Forelimb muscle (tissue), 1 donor: ENCODE data around the gene EFR3B. TPM values are rescaled to one million over a fixed set of nuclear protein-coding genes. Genes with fewer than 3 reads are reported as not detected.
"Not testable (repeated sequence)": the region's sequence is repeated elsewhere in the genome, so short reads cannot be mapped to it uniquely, and the experiment has no call there.

Source experiments
- DNase-seq: peaks from one replicate; pipeline ENCODE4 v3.0.0-alpha.2; 2013; ENCODE audit warnings: low read depth
- polyA plus RNA-seq: library from polyadenylated mRNA; unstranded; fragments of 120-200 nt; gene quantifications from one replicate; pipeline ENCODE4 v1.2.1, GENCODE V29; 2013; ENCODE audit not compliant: insufficient read length

The EFR3B gene
- polyA plus RNA-seq, 1 donor = 5.9 TPM

DNA sequence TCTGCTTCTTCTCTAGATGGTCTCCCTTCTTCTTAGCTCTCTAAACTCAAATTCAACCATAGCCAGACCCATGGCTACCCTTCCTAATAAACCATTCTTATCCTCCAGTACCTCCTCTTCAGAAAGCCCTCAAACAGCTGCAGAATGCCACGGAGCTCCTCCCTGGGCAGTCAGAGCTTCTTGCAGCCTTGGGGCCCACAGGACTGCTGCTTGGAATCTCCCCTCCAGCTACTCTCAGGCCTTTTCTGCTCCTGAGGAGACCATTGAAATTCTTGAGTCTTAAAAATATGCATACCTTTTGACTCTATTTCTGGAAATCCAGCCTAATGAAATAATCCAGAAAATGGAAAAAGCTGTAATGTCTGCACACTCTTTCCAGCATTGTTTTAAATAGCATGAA is 30.7 kb downstream of the EFR3B start:
- no peak for DNase-seq

DNA sequence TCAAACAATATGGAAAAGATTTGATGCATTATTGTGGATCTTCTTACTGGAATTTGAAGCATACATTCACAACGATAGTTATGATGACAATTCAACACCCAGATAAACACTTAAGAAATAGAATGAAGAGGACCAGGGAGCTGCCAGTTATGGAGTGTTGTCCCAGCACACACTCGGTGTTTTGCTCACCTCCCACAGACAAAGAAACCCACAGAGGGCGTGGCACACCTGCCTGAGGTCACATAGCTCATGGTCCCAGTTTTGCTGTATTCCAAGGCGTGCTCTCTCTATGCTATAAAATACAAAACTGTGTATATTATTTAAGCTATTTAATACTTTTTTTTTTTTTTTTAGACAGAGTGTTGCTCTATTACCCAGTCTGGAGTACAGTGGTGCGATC is 31.1 kb downstream of the EFR3B start:
- no peak for DNase-seq

DNA sequence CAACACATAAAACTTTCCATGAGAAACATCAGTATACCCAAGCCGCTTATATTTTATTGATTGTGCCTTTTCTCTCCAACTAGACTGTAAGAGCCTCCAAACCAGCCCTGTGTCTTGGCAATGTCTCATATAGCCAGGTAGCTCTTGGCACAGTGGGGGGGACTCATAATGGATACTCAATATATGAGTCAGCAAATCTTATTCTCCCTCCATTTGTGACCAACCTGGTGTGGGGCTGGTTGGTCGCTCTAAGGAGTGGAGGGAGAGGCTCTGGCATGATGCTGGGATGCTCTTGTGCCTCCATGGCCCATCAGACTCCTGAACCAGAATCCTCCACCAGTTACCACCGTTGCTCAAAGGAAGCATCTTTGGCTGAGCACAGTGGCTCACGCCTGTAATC is 32.0 kb downstream of the EFR3B start:
- DNase-seq = no peak

DNA sequence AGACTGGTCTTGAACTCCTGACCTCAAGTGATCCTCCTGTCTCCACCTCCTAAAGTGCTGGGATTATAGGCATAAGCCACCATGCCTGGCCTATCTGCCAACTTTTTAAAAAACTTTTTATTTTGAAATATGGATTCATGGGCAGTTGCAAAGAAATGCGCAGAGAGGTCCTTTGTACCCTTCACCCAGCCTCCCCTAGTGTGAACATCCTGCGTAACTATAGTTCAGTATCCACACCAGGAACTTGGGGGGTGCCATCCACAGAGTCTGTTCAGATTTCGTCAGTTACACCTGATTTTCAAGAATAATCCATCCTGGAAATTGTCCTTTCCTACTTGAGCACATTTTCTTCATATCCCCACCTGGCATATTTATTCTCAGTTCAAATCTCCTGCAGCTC is 33.0 kb downstream of the EFR3B start:
- DNase-seq = no peak

DNA sequence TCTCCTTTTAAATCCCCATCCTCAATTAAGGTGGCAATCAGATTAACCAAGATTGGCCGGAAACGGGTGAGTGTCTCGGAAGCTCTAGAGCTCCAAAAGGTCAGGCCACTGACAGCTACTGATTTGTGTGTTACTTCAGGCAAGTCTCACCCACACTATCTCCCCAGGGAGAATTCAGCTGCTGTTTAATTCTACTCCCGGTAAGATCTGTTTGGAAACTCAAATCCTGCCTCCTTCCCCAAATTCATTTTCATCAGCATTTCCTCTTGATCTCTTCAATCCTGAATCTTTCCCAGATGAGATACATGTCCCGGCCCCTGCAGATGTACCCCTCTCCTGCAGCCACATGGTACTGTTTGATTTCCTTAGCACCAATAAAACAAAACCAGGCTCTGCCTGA is 34.9 kb downstream of the EFR3B start:
- DNase-seq = no peak

DNA sequence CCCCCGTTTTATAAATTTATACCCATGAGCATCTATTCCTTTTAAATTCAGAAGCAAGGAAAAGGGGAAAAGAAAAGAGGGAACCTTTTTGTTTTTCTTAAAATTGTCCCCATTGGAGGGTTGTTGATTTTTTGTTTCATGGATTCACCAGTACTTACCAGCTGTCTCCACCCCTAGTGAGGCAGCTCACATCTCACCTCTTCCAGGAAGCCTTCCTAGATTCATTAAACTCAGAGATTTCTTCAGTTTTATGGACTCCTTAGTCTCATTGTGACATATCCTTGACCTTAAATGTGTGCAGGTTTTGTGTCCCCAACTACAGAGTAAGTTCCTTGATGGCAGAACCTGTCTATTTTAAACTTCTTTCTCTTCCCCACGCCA is 35.9 kb downstream of the EFR3B start:
- no peak for DNase-seq

DNA sequence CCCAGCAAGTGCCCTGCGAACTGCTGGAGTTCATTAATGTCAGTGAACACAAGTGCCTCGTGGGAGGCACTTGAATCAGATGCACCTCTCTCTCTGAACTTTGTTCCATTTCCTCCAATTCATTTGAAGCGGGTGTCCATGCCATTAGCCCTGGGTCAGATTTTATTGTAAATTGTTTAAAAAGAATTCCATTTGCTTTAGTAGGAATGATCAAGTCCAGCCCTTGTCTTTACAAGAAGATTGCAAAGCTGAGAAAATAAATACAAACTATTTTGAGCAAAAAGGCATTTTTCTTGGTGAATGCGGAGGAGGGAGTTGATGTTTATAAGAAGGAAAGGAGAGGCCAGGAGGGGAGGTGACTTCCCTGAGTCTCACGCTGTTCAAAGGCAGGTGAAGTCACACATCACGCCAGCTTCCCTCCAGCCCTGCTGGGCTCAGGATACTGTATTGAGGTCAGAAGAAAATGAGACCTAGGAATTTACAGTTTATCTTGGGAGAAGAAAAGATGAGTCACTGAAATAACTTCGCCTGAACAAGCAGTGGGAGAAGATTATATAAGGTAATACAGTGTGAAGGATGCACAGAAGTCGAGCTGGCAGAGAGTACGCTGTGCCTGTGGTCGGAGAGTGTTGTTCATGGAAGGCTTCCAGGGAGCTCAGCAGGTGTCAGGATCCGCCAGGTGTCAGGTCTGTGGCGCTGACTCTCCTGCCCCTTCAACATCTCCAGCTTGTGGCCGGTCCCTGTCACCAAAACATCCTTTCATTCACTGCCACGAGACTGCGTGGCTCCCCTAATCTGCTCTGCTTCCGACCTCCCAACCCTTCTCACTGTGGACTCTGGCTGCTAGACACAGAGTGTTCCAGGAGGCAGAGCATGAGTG is 36.5 kb downstream of the EFR3B start:
- DNase-seq = no peak

DNA sequence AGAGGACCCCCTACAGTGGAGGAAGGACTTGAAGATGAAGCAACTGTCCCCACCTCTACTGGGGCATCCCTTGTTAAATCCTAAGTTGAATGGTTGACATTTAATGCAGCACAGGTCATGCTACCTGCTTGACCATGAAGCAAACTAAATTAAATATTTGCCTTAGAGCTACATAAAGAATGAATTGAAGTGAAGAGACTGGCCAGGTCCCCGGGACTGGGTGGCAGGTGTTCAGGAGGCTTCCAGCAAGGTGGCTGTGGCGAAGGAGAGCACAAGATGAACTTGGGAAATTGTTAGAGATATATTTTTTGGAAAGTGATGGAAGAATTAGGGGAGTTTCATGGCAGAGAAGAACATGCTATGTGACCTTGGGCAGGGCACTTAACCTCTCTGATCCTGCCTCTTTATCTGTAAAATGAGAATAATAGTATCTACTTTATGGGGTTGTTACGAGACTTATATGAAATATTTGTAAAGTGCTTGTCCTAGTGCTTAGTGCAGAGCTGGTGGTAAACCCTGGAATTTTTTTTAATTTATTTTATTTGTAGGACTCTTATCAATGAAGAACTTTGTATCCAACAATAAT is 37.3 kb downstream of the EFR3B start:
- no peak for DNase-seq

DNA sequence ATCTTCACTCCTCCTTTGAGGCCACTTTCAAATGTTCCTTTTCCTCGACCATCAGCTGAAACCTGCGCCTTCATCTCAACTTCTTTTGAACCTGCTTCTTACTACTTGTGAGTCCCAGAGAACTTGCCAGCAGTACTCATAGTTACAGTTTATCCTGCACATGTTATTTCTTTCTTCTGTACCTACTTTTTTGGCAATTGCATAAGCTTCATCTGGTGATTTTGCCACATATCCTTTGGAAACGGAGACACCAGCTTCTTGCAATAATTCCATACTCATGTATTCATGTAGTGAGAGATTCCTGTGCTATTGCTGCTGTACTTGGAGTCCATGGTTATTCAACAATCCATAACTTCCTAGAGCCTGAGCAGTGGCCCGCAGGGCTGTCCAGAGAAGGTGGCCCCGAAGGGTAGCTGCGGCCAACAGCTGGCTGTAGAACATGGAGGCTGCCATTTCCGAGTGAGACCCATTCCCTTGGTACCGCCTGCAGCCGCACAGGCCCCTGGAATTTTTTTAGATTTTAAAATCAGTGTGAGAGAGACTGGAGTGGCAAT is 39.4 kb downstream of the EFR3B start:
- DNase-seq = no peak

DNA sequence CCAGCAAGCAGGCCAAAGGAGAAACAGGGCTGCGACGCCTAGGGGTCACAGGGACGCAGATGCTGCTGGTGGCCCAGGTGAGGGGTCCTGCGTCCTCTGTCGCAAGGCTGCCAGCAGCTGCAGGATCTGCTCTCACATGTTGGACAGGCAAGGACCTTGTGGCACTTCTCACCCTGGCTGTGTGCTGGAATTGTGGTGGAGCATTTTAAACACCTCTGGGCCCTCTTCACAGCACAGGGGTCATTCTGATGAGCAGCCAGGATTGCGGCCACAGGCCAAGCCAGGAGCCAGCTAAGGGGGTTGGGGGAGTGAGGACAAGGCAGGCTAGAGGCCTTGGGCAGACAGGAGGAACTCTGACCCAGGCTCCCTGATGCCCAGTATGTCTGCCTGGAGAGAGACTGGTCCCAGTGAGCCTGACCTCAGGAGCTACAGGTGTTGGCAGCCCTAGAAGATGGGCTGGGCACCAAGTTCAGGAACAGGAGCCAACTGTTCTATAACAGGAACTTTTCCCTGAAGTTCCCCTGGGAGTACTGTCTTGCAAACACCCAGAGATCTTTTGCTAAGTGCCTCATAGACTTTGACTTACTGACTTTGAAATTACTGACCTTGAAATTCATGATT is 40.2 kb downstream of the EFR3B start:
- no peak for DNase-seq

DNA sequence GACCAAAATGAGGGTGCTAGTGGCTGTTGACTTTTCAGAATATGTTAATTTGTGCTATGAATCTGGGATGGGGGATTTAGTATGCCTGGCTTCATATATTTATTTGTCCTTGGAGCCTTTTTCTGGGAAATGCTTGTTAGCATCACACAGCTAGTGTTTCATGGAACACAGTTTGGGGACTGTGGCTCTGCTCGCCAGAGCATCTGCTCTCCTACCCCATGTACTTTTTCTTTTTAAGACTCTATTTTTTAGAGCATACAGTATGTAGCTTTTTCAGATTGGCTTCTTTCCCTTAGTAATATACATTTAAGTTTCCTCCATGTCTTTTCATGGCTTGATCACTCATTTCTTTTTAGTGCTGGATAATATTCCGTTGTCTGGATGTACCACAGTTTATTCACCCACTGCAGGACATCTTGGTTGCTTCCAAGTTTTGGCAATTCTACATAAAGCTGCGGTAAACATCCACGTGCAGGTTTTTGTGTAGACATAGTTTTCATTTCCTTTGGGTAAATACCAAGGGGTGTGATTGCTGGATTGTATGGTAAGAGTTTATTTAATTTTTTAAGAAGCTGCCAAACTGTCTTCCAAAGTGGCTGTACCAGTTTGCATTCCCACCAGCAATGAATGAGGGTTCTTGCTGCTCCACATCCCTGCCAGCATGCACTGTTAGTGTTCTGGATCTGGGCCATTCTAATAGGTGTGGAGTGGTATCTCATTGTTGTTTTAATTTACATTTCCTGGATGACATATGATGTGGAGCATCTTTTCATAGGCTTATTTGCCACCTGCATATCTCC is 44.1 kb downstream of the EFR3B start:
- no peak for DNase-seq

DNA sequence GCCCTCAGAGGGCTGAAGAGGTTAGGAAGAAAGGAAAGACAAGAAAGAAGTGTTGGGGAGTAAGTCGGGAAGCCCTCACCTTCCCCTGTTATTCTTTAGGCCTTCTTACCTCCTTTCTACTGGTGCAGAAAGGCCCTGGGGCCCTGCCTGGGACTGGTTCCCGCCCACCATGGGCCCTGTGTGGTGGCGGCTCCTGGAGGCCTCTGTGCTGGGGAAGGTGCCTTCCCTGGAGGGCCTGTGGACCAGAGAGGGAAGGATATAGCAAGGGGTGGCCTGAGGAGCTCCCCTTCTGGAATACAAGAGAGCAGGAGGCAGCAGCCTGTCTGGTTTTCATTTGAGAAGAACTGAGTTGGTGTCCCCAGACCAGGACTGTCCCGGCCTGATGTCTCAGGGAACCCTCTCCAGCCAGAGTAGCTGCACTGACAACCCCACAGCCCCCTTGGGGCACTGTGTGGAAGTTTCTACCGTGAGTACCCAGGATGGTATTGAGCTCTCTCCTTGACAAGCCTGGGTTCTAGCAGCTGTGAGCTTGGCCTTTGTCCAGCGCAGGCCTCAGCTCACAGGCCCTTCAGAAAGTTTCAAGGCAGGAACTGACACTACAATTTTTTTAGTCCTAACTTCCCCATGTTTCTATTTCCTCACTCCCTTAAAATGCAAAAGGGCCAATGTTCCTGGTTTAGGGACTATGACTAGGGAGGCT is 47.1 kb downstream of the EFR3B start:
- DNase-seq = no peak

DNA sequence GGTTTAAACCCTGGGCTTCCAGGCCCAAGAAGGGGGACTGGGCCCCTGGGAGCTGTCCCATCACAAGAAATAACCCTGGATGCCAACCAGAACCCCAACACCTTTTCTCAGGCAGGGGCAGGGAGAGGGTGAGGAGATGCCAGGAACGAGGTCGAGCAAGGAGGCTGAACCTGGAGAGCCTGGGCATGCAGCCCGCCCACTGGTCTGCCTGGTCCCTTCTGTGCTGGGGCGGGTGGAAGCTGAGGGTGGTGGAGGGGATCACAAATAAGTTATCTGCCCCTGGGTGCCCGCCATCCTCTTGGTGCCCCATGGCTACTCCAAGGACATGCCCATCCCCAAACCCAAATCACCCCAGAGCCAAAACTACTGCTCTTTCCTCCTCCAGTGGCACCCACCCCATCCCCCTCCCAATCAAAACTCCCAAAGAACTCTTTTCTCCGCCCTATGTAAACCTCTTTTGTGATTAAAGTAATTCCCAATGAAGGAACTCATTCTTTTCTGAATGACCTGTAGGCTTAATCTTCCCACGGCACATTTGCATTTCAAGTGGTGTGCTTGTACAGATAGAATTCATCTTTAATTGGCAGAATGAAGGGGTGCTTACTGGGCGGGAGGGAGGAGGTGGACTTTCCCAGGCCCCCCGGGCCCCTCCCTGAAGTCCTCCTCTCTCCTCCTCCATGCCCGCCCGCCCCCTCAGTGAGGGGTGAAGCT is 47.9 kb downstream of the EFR3B start:
- no peak for DNase-seq

DNA sequence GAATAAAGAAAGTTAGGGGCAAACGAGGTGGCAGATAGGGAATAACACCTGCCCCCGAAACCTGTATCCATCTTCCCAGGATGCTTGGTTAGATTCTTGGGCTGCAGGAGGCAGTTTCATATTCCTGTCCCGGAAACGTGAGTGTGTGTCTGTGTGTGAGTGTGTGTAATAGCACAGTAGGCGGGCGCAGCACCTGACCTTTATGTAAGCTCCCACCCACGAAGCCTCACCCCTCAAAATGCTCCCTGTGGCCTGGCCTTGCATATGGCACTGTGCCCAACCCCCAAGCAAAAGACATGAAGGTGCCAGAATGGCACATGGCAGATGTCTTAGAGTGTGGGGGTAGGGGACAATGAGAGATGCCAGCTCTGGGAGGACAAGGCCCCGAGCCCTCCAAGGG is 48.9 kb downstream of the EFR3B start:
- DNase-seq = no peak

DNA sequence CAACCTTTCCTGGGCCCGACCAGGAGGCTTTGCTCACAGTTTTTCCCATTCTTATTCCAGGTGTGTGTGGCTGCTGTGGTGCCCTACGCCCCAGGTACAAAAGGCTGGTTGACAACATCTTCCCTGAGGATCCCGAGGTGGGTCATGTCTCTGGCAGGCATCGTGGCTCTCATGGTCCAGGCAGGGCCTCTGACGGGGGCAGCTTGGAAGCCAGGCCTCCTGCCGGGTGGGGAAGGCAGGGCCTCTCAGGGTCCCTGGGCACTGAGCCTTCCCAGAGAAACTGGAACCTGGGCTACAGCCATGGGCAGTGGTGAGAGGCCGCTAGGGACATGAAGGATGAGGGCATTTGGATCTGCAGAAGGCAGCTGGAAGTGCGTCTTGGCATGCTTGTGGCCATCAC is 49.4 kb downstream of the EFR3B start:
- DNase-seq = no peak

DNA sequence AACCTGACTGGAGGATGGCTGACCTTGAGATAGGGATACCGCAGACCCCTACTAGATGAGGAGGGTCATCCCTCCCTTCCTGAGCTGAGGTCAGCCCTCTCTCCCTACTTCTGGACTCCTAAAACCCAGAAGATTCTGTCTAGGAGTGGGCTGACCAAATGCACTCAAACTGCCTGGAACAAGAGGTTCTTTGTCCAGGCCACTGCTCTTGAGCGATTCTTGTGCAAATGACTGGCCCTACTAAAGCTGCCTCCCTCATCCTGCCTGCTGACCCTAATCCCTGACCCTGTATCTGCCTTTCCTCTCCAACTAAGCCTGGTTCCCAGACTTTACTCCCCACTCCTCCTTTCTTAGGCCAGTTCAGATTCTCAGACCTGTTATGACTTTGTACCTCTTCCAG is 56.2 kb downstream of the EFR3B start:
- DNase-seq = no peak

DNA sequence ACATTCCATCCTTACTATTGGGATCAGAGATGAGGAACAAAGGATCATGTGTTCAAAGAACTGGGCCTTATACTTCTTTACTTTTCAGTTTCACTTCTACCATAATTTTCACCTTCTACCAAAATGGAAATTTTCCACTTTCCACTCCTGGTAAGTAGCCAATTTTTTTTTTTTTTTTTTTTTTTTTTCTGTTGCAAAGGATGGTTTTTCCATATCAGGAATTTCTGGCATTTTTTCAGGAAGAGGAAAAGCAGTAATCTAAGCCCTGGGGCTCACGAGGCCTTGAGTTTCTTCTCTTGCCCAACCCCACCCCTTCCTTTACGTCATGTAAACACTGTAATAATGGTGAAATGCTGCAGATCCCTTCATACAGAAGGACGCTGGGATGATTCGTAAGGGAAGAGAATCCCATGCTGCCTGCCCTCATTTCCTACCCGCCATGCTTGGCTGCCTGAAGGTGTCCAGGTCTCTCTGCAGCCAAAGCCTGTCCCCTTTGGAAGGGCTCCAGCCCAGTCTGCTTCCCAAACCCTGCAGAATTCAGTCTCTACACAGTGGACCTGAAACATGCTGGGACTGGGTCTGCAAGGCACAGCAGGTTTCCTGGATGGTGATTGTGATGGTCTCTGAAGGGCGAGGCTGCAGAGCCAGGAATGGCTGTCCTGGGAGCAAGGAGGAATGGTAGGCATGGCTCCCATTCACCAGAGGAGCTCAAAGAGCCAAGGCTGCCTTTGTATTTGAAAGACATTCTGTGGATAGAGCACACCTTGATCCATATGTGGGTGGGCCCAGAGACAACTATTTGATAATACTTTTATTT is 57.0 kb downstream of the EFR3B start:
- peak; percentile 24 for DNase-seq

DNA sequence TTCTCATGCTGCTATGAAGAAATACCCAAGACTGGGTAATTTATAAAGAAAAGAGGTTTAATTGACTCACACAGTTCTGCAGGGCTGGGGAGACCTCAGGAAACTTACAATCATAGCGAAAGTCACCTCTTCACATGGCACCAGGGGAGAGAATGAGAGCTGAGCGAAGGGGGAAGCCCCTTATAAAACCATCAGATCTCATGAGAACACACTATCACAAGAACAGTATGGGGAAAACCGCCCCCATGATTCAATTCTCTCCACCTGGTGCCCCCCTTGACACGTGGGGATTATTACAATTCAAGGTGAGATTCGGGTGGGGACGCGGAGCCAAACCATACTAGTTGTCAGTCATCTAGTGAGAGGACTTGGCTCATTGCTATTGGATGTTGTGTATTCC is 60.5 kb downstream of the EFR3B start:
- not testable (repeated sequence) for DNase-seq

DNA sequence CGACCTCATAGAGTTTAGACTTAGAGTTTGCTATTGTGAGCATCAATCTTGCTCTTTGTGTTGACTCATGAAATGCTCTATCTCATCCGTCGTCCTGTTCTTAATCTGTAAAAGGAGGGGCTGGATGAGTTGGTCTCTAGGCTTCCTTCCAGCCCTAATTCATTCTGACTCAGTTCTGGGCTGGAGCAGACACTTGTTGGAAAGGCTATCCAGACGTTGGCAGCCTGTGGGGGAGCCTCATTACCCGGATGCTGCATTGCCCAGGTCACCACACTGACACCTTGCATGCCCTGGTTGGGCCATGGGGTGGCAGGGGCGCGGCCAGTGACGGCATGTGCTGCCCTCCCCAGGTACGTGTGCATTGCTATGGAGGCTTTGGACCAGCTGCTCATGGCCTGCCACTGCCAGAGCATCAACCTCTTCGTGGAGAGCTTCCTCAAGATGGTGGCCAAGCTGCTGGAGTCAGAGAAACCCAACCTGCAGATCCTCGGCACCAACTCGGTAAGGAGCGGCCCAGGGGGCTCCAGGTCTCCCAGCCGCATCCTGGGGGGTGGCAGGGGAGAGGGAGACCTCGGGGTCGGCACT is 61.5 kb downstream of the EFR3B start:
- no peak for DNase-seq
